C4-2B (cell line): ENCODE measurements around the gene GALNT12.

Experiments used
- CTCF ChIP-seq: fragments of 450-650 bp; conservative IDR thresholded peaks from 2 replicates; pipeline ENCODE4 v1.5.1; 2017; ENCODE audit warnings: mild to moderate bottlenecking
- ZFX ChIP-seq: fragments of 450-650 bp; IDR thresholded peaks from 2 replicates; pipeline ENCODE4 v1.6.1; 2017

- TF ChIP-seq CTCF (no peak), ZFX (no peak)
Measured at GRCh38 chr9:98798254-98798653, 9.2 kb upstream of the GALNT12 start.
